NT2/D1 (cell line): Measurements from ENCODE around the gene BTBD1.

ENCODE experiments used
- SUZ12 ChIP-seq: IDR thresholded peaks from 2 replicates; pipeline ENCODE4 v1.6.1; 2011; ENCODE audit not compliant: insufficient read length, insufficient read depth; ENCODE audit errors: extremely low read depth
- YY1 ChIP-seq: IDR thresholded peaks from 2 replicates; pipeline ENCODE4 v1.6.1; 2011; ENCODE audit not compliant: insufficient read length, insufficient read depth
- ZNF274 ChIP-seq: IDR thresholded peaks from 2 replicates; pipeline ENCODE4 v1.6.1; 2011; ENCODE audit warnings: mild to moderate bottlenecking, low read depth, low read length

- TF ChIP-seq YY1: no peak
- no peak for TF ChIP-seq ZNF274
- TF ChIP-seq SUZ12: no peak
Measured at GRCh38 chr15:83065431-83065830, 1.6 kb downstream of the BTBD1 start.
